Mononuclear cell (primary cell): ENCODE data around the gene S100A8. TPM values are rescaled to one million over a fixed set of nuclear protein-coding genes. Genes with fewer than 3 reads are reported as not detected.
"Not testable (repeated sequence)": the region's sequence is repeated elsewhere in the genome, so short reads cannot be mapped to it uniquely, and the experiment has no call there.

Experiments
- H3K27me3 ChIP-seq: 2 replicates; pipeline ENCODE4 v1.6.0; 2011; ENCODE audit warnings: low read length, control low read depth; ENCODE audit not compliant: insufficient read depth
- H3K4me1 ChIP-seq: 2 replicates; pipeline ENCODE4 v1.5.1; 2011; ENCODE audit warnings: mild to moderate bottlenecking, low read length, control low read depth; ENCODE audit not compliant: insufficient read depth
- H3K4me3 ChIP-seq: 2 replicates; pipeline ENCODE4 v1.5.1; 2011; ENCODE audit warnings: mild to moderate bottlenecking, low read length, moderate library complexity
- H3K9me3 ChIP-seq: 2 replicates; pipeline ENCODE4 v1.5.1; 2011; ENCODE audit warnings: low read depth, mild to moderate bottlenecking, control low read depth, low read length
- total RNA-seq: library from RNA; depleted of rRNA; stranded (reverse); fragments of >200 nt; gene quantifications from one replicate; pipeline ENCODE4 v1.2.3, GENCODE V29; 2012

Gene S100A8
- total RNA-seq, 1 donor = 801 TPM

DNA sequence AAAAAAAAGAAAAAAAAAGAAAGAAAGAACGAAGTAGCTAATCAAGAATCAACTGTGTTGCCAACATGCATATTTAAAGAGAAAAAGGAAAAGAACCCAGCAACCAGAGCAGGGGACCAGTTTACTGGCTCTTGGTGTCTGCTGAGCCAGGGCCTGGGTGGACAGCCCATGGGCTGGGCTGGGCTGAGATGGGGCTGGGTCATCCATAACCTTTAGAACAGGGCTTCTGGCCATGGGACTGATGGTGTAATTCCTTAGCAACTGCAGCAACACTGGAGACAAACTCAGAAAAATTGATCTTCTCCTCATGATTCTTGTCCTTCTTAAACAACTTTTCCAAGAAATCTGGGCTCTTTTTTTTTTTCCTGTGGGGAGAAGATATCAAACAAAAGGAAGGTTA is 35.9 kb upstream of the S100A8 start:
- Histone ChIP-seq H3K9me3 (no peaks in the 10 kb centered on the region), H3K27me3 (peaks cover 14% of the 10 kb centered on the region), H3K4me3 (no peak overlapping the region), H3K4me1 (no peaks in the 10 kb centered on the region)

DNA sequence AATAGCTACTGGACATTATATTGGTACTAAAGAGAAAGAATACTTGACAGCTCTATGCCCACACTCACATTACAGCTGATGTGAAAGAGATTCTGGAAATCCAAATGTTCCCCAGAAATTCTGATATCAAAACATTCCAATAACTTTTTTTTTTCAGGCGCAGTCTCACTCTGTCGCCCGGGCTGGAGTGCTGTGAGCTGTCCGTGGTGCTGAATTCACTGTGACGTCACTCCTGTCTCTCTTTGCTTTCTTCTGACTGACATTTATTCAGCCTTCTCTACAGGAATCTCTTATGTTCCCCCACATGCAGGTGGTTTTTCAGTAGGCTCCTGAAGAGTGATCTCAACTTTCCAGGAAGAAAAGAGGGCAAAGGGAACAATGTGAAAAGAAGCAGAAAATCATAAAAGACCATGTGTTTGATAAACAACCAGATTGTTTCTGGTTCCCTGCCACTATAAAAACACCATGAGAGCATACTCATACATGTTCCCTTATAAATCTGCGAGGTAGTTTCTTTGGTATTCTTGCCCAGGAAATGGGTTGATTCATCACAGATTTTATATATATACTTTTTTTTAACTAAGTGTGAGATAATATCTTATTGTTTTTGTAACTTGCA is 31.7 kb upstream of the S100A8 start:
- H3K4me3 ChIP-seq = no peak overlapping the region
- no peaks in the 10 kb centered on the region for H3K9me3 ChIP-seq
- H3K27me3 ChIP-seq = peaks cover 14% of the 10 kb centered on the region
- H3K4me1 ChIP-seq = no peaks in the 10 kb centered on the region

DNA sequence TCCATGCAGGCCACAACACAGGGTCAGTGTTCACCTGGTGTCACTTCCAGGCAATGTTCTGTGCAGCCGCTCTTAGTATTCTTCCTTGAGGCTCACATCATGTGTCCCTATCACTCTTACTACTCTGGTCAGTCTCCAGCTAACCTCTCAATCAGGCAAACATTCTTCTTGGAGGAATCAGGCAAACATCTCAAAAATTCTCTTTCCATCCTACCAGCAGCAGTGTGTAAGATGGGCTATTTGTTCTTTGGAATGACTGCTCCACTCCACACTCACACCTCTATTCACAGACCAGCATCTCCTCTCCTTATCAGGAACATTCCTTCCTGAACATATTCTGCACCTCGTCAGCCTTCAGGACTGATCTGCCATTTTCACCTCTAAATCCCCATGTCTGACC is 29.4 kb upstream of the S100A8 start:
- Histone ChIP-seq H3K27me3 (peaks cover 14% of the 10 kb centered on the region), H3K9me3 (no peaks in the 10 kb centered on the region), H3K4me1 (no peaks in the 10 kb centered on the region), H3K4me3 (no peak overlapping the region)

DNA sequence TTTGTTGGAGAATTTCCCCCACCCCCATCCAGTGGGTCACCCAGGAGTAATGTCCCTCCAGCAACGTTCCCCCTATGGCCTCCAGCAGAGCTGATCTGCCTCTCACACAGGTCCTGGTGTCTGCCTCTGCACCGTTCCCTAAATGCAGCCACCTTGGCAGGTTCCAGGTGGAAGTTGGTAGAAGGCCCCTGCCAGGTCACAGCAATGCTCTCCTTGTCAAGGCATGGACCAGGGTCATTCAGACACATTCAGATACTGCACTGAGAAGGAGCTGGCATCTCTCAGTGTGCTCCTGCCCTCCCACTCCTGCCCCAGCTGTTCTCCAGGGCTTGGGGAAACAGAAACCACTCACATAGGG is 28.5 kb upstream of the S100A8 start:
- peaks cover 11% of the 10 kb centered on the region for H3K27me3 ChIP-seq
- H3K9me3 ChIP-seq, H3K4me3 ChIP-seq, H3K4me1 ChIP-seq: not testable (repeated sequence)

DNA sequence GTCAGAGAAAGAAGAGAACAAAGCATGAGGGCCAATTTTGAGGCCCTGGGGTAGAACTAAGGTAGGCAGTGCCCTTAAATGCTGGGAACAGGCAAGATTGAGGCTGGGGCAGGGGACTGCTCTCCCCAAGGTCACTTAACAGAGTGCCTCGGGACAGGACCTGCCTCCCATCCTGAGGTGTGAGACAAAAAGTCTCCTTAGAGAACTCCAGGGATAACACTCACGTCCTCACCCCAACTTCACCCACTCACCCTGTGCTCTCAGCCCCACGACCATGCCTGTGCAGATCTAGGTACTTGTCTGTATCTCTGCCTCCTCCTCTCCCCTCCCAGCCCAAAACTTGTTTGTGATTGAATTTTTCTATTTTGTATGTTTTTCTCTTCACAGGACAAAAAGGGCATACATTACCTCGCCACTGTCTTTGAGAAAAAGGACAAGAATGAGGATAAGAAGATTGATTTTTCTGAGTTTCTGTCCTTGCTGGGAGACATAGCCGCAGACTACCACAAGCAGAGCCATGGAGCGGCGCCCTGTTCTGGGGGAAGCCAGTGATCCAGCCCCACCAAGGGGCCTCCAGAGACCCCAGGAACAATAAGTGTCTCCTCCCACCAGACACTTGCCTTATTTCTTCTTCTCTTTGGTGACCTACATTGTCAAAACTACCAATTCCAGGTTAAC is 28.0 kb upstream of the S100A8 start:
- not testable (repeated sequence) for H3K27me3 ChIP-seq, H3K4me3 ChIP-seq, H3K4me1 ChIP-seq, H3K9me3 ChIP-seq

DNA sequence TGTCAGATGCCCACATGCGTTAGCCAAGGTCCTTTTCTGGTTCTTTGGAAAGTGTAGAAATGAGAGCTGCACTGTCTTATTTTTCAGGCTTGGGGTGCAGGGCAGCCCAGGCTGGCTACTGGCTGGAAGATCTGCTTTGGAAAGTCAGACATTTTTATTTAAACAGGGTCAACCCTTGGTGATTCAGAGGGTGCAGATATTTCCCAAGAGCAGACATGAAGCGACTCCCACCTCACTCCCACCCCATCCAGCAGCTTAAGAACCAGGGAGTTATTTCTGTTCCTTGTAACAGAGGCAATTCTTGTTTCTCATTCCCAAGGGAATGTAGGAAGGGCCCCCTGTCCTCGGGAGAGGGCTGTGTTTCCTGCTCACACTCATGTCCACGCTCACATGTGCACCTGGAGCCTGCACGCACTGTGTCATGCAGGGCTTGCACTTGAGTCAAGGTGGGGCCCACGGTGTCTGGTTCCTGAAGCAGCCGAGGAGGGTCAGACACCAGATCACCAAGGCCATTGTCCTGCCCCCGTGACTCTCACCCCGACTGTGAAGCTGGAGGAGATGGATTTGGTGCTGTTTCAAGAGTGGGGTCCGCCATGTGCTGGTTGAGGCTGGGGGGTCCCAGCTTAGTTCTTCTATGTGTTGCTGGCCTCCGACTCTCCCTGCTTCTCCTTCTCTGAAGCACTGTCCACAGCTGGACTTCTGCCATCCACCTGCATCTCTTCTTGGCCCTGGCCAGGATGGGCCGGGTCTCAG is 26.4 kb upstream of the S100A8 start:
- Histone ChIP-seq H3K9me3 (no peaks in the 10 kb centered on the region), H3K27me3 (no peaks in the 10 kb centered on the region), H3K4me1 (no peaks in the 10 kb centered on the region), H3K4me3 (no peak overlapping the region)

DNA sequence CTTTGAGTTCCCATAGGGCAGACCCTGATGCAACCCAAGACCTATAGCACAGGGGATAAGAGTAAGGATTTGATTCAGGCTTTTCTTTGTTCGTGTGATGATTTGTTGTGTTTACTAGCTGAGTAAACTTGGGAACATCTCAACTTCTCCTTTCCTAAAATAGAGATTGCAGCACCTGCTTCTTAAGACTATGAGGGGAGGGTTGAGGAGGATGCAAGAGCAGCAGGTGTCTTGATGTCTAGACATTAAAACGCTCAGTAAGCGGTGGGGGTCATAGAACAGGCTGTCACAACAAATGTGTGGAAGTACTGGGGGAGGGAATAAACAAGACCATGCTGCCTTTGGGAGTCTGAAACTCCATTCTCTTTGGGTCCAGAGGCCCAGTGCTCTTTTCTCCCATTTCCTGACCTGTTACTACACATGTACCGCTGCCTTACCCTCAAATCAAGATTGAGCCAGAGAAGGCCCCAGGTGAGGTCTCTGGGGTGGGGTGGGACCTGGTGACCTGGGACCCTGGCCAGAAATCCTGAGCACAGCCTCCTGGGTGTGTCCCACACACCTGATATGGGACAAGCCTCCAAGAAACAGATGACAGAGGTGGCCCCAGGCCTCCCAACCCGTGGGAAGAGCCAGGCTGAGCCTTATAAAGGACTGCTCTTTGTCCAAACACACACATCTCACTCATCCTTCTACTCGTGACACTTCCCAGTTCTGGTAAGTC is 25.1 kb upstream of the S100A8 start, which contains the start of gene S100A7A:
S100A7A (plus strand) TSS at position 671 of the 721 bp plus-strand sequence. CDS start 1,563 bp downstream, outside the sequence.
- Histone ChIP-seq H3K27me3 (no peaks in the 10 kb centered on the region), H3K4me1 (no peaks in the 10 kb centered on the region), H3K9me3 (no peaks in the 10 kb centered on the region), H3K4me3 (no peak within 1 kb of the TSS)

DNA sequence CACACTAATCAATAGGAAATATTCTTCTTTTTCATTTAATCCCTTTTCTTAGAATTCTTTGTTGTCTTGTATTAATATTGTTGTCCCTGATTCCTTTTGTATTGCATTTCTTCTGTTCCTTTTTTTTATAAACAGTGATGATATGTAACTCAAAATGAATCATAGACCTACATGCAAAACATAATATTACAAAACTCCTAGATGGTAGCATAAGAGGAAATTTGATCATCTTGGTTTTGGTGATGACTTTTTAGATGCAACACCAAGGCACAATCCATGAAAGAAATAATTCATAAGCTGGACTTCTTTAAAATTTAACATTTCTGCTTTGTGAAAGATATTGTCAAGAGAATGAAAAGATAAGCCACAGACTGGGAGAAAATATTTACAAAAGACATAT is 23.1 kb upstream of the S100A8 start:
- not testable (repeated sequence) for H3K4me3 ChIP-seq, H3K27me3 ChIP-seq, H3K4me1 ChIP-seq, H3K9me3 ChIP-seq

DNA sequence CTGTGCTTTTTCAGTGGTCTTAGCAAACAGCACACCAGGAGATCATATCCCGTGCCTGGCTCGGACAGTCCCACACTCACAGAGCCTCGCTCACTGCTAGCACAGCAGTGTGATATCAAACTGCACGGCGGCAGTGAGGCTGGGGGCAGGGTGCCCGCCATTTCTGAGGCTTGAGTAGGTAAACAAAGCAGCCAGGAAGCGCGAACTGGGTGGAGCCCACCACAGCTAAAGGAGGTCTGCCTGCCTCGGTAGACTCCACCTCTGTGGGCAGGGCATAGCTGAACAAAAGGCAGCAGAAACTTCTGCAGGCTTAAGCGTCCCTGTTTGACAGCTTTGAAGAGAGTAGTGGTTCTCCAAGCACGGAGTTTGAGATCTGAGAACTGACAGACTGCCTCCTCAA is 16.4 kb upstream of the S100A8 start:
- not testable (repeated sequence) for H3K27me3 ChIP-seq, H3K9me3 ChIP-seq, H3K4me3 ChIP-seq
- H3K4me1 ChIP-seq = peaks cover 26% of the 10 kb centered on the region

DNA sequence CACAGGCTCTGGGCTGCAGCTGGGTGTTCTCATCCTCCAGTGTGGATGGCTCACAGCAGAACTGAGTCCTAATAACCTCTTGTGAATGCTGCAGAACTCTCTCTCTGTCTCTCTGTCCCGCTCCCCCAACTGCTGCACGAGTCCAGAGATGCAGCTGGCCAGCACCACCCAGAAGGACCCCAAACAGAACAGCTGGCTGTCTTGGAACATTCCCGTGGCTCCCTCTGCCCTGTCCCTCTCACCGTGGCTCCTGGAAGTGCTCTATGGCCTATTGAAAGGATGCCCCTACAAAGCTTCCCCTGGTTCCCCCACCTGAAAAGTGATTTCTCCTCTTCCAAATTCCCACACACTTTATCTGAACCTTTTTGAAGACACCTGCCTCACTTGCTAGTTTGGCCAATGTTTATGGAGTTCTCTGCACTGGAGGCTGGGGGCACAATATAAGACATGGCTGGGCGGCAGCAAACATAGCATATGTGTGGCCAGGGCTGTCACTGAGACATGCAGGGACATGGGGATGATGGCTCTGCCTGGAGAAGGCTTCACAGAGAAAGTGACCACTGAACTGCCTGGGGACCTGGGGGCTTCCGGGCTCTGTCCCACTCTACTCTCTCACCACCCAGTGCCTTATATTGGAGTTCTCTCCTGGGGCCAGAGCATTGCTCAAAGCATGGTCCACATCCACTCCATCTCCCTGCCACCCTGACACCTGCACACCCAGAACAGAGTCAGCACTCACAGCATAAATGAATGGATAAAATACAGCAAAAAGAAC is 15.1 kb upstream of the S100A8 start:
- peaks cover 28% of the 10 kb centered on the region for H3K4me1 ChIP-seq
- H3K4me3 ChIP-seq, H3K9me3 ChIP-seq, H3K27me3 ChIP-seq: not testable (repeated sequence)

DNA sequence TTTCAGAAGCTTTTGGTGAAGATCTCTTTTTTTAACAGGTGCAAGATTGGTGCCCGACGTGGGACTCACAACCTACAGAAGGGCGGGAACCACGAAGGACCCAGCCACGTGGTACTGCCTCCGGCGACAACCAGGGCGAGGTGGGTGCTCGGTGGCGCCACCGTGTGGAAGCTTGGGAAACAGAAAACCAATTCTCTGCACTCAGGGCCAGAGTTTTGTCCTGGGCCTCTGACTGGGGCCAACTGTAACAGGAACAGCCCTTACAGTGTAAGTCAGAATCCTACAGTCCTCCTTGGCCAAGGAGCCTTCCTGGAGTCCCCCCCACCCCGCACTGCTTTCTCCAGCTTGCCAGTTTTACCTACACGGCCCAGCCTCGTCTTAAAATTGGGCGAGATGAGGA is 13.9 kb upstream of the S100A8 start:
- Histone ChIP-seq H3K9me3 (no peaks in the 10 kb centered on the region), H3K4me3 (no peak overlapping the region), H3K4me1 (peaks cover 28% of the 10 kb centered on the region), H3K27me3 (no peaks in the 10 kb centered on the region)

DNA sequence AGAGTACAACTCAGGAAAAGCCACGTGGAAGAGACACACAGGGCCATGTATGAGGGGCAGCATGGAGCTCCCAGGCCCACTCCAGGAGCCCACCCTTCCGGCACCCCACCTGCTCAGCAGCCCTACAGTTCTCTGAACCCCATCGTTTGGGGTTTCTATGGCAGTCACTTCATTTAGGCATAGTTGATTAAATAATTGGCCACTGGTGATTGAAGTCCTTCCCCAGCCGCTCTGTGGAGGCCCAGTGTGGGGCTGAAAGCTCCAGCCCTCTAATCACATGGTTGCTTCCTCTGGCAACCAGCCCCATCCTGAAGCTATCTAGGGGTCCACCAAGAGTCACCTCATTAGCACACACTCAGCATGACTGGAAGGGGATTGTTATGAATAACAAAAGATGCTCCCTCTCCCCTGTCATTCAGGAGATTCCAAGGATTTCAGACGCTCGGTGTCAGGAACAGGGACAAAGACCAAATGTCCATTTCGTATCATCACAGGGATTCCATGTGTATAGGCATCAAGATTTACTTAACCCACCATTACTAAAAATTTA is 13.3 kb upstream of the S100A8 start:
- H3K27me3 ChIP-seq = no peaks in the 10 kb centered on the region
- H3K4me1 ChIP-seq = peaks cover 30% of the 10 kb centered on the region
- no peaks in the 10 kb centered on the region for H3K9me3 ChIP-seq
- H3K4me3 ChIP-seq = no peak overlapping the region

DNA sequence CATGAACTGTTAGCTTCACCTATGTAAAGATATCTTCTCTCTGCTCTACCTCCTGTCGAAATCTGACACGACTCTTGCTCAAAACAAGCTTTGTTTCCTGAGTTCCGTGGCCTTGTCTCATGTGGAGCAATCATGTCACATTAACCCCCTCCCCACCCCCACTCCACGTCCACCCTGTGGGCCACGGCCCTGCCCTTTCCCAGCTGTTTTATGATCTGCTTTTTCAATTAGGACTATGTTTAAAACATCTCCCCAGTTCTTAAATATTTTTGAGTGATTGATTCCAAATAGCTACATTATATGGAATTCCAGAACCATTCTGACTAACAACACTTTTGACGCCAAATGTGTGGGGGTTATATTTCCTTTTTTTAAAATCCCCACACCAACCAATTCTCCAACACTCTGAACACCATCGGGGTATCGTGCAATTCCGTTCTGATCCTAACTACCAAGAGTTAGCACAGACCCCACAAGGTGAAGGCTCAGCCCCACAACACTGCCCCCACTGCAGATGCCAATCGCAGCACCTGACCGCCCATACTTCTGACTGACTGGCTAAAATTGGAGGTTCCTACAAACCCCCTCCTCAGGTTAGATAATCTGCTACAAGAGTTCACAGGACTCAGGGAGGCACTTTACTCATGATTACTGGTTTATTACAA is 12.7 kb upstream of the S100A8 start:
- no peaks in the 10 kb centered on the region for H3K9me3 ChIP-seq
- H3K4me3 ChIP-seq = no peak overlapping the region
- peaks cover 36% of the 10 kb centered on the region for H3K4me1 ChIP-seq
- no peaks in the 10 kb centered on the region for H3K27me3 ChIP-seq

DNA sequence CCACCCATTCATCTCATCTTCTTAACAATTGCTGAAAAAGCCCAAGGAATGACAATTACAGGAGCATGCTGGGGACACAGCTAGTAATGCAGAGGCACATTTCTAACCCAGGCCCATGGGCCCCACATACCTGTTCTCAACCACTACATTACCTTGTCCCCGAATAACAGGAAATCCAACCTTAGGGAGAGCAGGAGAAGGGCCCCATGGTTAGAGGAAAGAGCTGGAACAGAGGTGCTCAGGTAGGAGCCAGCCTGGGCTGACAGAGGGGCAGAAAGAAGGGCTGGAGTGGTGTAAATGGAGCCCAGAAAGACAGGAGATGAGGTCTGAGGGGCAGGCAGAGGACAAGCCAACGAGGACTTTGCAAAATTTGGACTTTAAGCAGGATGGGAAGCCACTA is 11.4 kb upstream of the S100A8 start:
- H3K4me1 ChIP-seq = peaks cover 44% of the 10 kb centered on the region
- no peak overlapping the region for H3K4me3 ChIP-seq

More for the DNA sequence above, 11.4 kb upstream of the S100A8 start:
- Histone ChIP-seq H3K9me3 (no peaks in the 10 kb centered on the region), H3K27me3 (no peaks in the 10 kb centered on the region)
